Neuronal stem cell (in vitro differentiated cells): ENCODE results near the gene KRTAP9-4.

Source experiments
- DNase-seq: peaks from one replicate; pipeline ENCODE4 v3.0.0-alpha.2; 2013; ENCODE audit warnings: low spot score
- H2AFZ ChIP-seq: one replicate; pipeline ENCODE4 v1.6.1; 2013; ENCODE audit warnings: mild to moderate bottlenecking, low read length, inconsistent platforms
- H2AK5ac ChIP-seq: 2 replicates; pipeline ENCODE4 v1.6.1; 2013; ENCODE audit warnings: low read depth, mild to moderate bottlenecking, inconsistent platforms, low read length, moderate library complexity, mixed read lengths
- H2BK120ac ChIP-seq: 2 replicates; pipeline ENCODE4 v1.6.1; 2013; ENCODE audit warnings: low read depth, mild to moderate bottlenecking, inconsistent platforms, low read length, moderate library complexity, mixed read lengths
- H2BK12ac ChIP-seq: one replicate; pipeline ENCODE4 v1.6.1; 2013; ENCODE audit warnings: low read length, inconsistent platforms
- H2BK15ac ChIP-seq: 2 replicates; pipeline ENCODE4 v1.6.1; 2013; ENCODE audit warnings: mild to moderate bottlenecking, low read length, inconsistent platforms, mixed read lengths
- H2BK5ac ChIP-seq: one replicate; pipeline ENCODE4 v1.6.1; 2013; ENCODE audit warnings: inconsistent platforms, mild to moderate bottlenecking, low read length, moderate library complexity
- H3K14ac ChIP-seq: one replicate; pipeline ENCODE4 v1.6.1; 2013; ENCODE audit warnings: low read length, inconsistent platforms
- H3K18ac ChIP-seq: 2 replicates; pipeline ENCODE4 v1.6.1; 2013; ENCODE audit warnings: low read length, inconsistent platforms
- H3K23ac ChIP-seq: 2 replicates; pipeline ENCODE4 v1.6.1; 2013; ENCODE audit warnings: low read depth, mild to moderate bottlenecking, mixed read lengths, low read length, inconsistent platforms; ENCODE audit not compliant: poor library complexity
- H3K27ac ChIP-seq: replicated peaks from 3 replicates; pipeline ENCODE4 v1.5.1; 2013; ENCODE audit warnings: low read length, inconsistent platforms
- H3K27me3 ChIP-seq, 3 experiments: 2 replicates each; pipeline ENCODE4 v1.6.1; 2013; ENCODE audit warnings: low read length in 3 of 3, mild to moderate bottlenecking in 2 of 3, inconsistent platforms in 1 of 3, low read depth in 1 of 3, mixed read lengths in 1 of 3, moderate library complexity in 1 of 3; ENCODE audit not compliant: control insufficient read depth in 3 of 3, insufficient read depth in 3 of 3
- H3K36me3 ChIP-seq, 2 donors: replicated peaks in 1 of 2; 2 replicates each; pipeline ENCODE4 v1.6.1; 2013; ENCODE audit warnings: low read length in 2 of 2; ENCODE audit not compliant: control insufficient read depth in 2 of 2, insufficient read depth in 2 of 2
- H3K4ac ChIP-seq: 2 replicates; pipeline ENCODE4 v1.6.1; 2013; ENCODE audit warnings: inconsistent platforms, mild to moderate bottlenecking, low read length, moderate library complexity
- H3K4me1 ChIP-seq, 2 donors: 1 replicate in 1 of 2; 2 replicates in 1 of 2; pipeline ENCODE4 v1.6.1; 2013; ENCODE audit warnings: low read length in 2 of 2, low read depth in 1 of 2; ENCODE audit not compliant: control insufficient read depth in 2 of 2, insufficient read depth in 1 of 2
- H3K4me2 ChIP-seq: one replicate; pipeline ENCODE4 v1.6.1; 2013; ENCODE audit warnings: mild to moderate bottlenecking, low read length, inconsistent platforms; ENCODE audit not compliant: insufficient read depth, poor library complexity, severe bottlenecking
- H3K4me3 ChIP-seq, 2 donors: 2 replicates each; pipeline ENCODE4 v1.5.1; 2013; ENCODE audit warnings: low read length in 2 of 2, mild to moderate bottlenecking in 2 of 2, inconsistent platforms in 1 of 2, moderate library complexity in 1 of 2
- H3K79me1 ChIP-seq: one replicate; pipeline ENCODE4 v1.6.1; 2013; ENCODE audit warnings: low read depth, mild to moderate bottlenecking, inconsistent platforms, low read length, moderate library complexity
- H3K9ac ChIP-seq: one replicate; pipeline ENCODE4 v1.6.1; 2013; ENCODE audit warnings: mild to moderate bottlenecking, low read depth, low read length, inconsistent platforms; ENCODE audit not compliant: poor library complexity
- H3K9me3 ChIP-seq, 2 donors: replicated peaks in 1 of 2; 2 replicates each; pipeline versions ENCODE3 to v1.6.1; 2013; ENCODE audit warnings: low read length in 2 of 2, mild to moderate bottlenecking in 2 of 2, inconsistent platforms in 1 of 2, low read depth in 1 of 2, mixed read lengths in 1 of 2, moderate library complexity in 1 of 2; ENCODE audit not compliant: control insufficient read depth in 2 of 2, insufficient read depth in 1 of 2
- H4K8ac ChIP-seq: one replicate; pipeline ENCODE4 v1.6.1; 2013; ENCODE audit warnings: low read depth, mild to moderate bottlenecking, inconsistent platforms, low read length, moderate library complexity
- H4K91ac ChIP-seq: one replicate; pipeline ENCODE4 v1.6.1; 2013; ENCODE audit warnings: low read length, low read depth, mild to moderate bottlenecking, inconsistent platforms; ENCODE audit not compliant: poor library complexity
- WGBS, 2 donors: extraction: QIAGEN DNeasy Blood & Tissue Kit; methylation state at CpG; one replicate each; pipeline ENCODE4 v1.1.7; 2013; ENCODE audit warnings: missing lambda C conversion rate in 2 of 2, mixed read lengths in 1 of 2; ENCODE audit not compliant: insufficient read length in 2 of 2, insufficient replicate concordance in 1 of 2; ENCODE audit errors: extremely low coverage in 2 of 2; 5-methylcytosine and 5-hydroxymethylcytosine counted together

KRTAP9-4 gene

GRCh38 chr17:41256291-41256685 lies 6.8 kb downstream of the KRTAP9-4 start:
- Histone ChIP-seq H3K27ac (no peak overlapping the region), H2BK5ac (no peak overlapping the region), H3K14ac (no peak overlapping the region), H2AFZ (no peak overlapping the region), H2BK12ac (no peak overlapping the region), H3K4me3 (no peak overlapping the region), H2AK5ac (no peak overlapping the region), H3K4ac (no peak overlapping the region), H3K23ac (no peak overlapping the region), H4K91ac (no peak overlapping the region), H3K79me1 (no peaks in the 10 kb centered on the region), H4K8ac (no peak overlapping the region), H3K4me2 (no peak overlapping the region), H2BK15ac (no peak overlapping the region), H3K36me3 (no peaks in the 10 kb centered on the region), H3K27me3 (no peaks in the 10 kb centered on the region), H2BK120ac (no peak overlapping the region), H3K18ac (no peak overlapping the region), H3K9me3 (no peaks in the 10 kb centered on the region), H3K4me1 (no peaks in the 10 kb centered on the region), H3K9ac (no peak overlapping the region)
- WGBS, 2 donors: no CpG with 5 or more reads among the region's 1 CpG
- no peak for DNase-seq

GRCh38 chr17:41258406-41258805 lies 8.9 kb downstream of the KRTAP9-4 start:
- no peak for DNase-seq
- Histone ChIP-seq H2BK120ac (no peak overlapping the region), H3K14ac (no peak overlapping the region)

GRCh38 chr17:41263212-41263611 lies 13.7 kb downstream of the KRTAP9-4 start:
- no CpG with 5 or more reads among the region's 2 CpGs for WGBS, 2 donors
- Histone ChIP-seq H4K8ac (no peak overlapping the region), H3K79me1 (no peaks in the 10 kb centered on the region), H2BK5ac (no peak overlapping the region), H3K4me1 (no peaks in the 10 kb centered on the region), H3K4ac (no peak overlapping the region), H3K9ac (no peak overlapping the region), H3K27me3 (no peaks in the 10 kb centered on the region), H3K36me3 (no peaks in the 10 kb centered on the region), H3K27ac (no peak overlapping the region), H2BK120ac (no peak overlapping the region), H3K4me2 (no peak overlapping the region), H3K14ac (no peak overlapping the region), H2AK5ac (no peak overlapping the region), H3K4me3 (no peak overlapping the region), H2AFZ (no peak overlapping the region), H4K91ac (no peak overlapping the region), H2BK15ac (no peak overlapping the region), H3K18ac (no peak overlapping the region), H3K23ac (no peak overlapping the region), H3K9me3 (no peaks in the 10 kb centered on the region), H2BK12ac (no peak overlapping the region)
- no peak for DNase-seq

More at GRCh38 chr17:41258406-41258805, 8.9 kb downstream of the KRTAP9-4 start:
- H3K27ac ChIP-seq: no peak overlapping the region
- no peak overlapping the region for H2AK5ac ChIP-seq
- no peaks in the 10 kb centered on the region for H3K4me1 ChIP-seq
- H2BK15ac ChIP-seq: no peak overlapping the region
- no peak overlapping the region for H3K4me3 ChIP-seq
- H3K9ac ChIP-seq: no peak overlapping the region
- H3K4me2 ChIP-seq: no peak overlapping the region
- H3K36me3 ChIP-seq: no peaks in the 10 kb centered on the region
- H3K79me1 ChIP-seq: no peaks in the 10 kb centered on the region
- H3K23ac ChIP-seq: no peak overlapping the region
- H3K9me3 ChIP-seq: no peaks in the 10 kb centered on the region
- H2BK12ac ChIP-seq: no peak overlapping the region
- no peak overlapping the region for H2BK5ac ChIP-seq
- no peaks in the 10 kb centered on the region for H3K27me3 ChIP-seq
- H4K8ac ChIP-seq: no peak overlapping the region
- H3K4ac ChIP-seq: no peak overlapping the region
- no peak overlapping the region for H4K91ac ChIP-seq
- no peak overlapping the region for H3K18ac ChIP-seq
- H2AFZ ChIP-seq: no peak overlapping the region

GRCh38 chr17:41264599-41264998 lies 15.1 kb downstream of the KRTAP9-4 start:
- Histone ChIP-seq H2AK5ac (no peak overlapping the region), H3K4me3 (no peak overlapping the region), H3K27ac (no peak overlapping the region), H3K4me2 (no peak overlapping the region), H3K18ac (no peak overlapping the region), H3K14ac (no peak overlapping the region), H2AFZ (no peak overlapping the region), H2BK5ac (no peak overlapping the region), H2BK12ac (no peak overlapping the region), H3K27me3 (no peaks in the 10 kb centered on the region), H4K91ac (no peak overlapping the region), H3K9ac (no peak overlapping the region), H2BK15ac (no peak overlapping the region), H3K4ac (no peak overlapping the region), H3K36me3 (no peaks in the 10 kb centered on the region), H3K9me3 (no peaks in the 10 kb centered on the region), H2BK120ac (no peak overlapping the region), H3K4me1 (no peaks in the 10 kb centered on the region), H3K79me1 (no peaks in the 10 kb centered on the region), H4K8ac (no peak overlapping the region), H3K23ac (no peak overlapping the region)
- WGBS, 2 donors: no CpG with 5 or more reads among the region's 3 CpGs
- no peak for DNase-seq
